ENCODE data around the gene S100P.

The S100P gene

DNA sequence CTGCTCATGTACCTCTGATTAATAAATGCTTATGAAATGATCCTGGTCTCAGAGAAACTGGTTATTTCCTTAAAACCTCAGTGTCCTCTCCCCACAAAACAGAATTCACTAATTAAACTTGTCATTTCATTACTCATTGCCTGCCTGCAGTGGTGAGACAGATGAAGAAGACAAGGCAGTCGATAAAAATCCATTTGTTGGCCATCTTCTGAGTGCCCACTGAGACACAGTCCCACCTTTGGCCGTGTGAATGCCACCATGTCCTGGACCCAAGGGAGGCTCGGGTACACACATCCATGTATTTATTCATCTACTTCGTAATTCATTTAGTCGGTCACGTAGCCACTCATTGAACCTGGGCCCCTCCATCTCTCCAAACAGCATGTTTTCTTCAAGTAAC lies 3.5 kb downstream of the S100P start:
- no peak for DNase-seq (ENCODE audit: low read depth)

- no peak for DNase-seq (ENCODE audit: low read depth)
These were observed 5.7 kb downstream of the S100P start for GRCh38 chr4:6699388-6699787.

DNA sequence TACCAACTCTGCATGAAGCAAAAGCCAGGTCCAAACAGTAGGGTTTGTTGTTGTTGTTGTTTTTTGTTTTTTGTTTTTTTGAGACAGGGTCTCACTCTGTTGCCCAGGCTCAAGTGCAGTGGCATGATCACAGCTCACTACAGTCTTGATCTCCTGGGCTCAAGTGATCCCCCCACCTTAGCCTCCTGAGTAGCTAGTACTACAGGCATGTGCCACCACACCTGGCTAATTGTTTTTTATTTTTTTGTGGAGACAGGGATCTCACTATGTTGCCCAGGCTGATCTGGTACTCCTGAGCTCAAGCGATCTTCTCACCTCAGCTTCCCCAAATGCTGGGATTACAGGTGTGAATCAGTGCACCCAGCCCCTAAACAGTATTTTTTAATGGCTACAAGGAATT lies 6.2 kb downstream of the S100P start:
- DNase-seq (ENCODE audit: low read depth), result no peak

DNA sequence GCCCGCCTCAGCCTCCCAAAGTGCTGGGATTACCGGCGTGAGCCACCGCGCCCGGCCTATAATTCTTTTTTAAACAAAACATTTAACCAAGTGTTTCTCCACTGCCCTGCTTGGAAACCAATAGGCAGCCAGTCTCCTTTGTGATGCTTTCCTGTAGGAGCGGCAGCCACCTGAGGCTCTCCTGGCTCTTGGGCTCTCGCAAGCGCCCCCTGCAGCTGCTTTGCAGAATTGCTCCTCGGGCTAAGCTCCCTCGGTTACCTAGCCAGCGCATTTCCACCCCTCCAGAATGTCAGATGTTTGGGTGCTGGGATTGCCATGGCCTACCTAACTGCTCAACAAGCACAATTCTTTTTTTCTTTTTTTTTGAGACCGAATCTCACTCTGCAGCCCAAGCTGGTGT lies 7.7 kb downstream of the S100P start:
- DNase-seq (ENCODE audit: low read depth), result no peak

DNA sequence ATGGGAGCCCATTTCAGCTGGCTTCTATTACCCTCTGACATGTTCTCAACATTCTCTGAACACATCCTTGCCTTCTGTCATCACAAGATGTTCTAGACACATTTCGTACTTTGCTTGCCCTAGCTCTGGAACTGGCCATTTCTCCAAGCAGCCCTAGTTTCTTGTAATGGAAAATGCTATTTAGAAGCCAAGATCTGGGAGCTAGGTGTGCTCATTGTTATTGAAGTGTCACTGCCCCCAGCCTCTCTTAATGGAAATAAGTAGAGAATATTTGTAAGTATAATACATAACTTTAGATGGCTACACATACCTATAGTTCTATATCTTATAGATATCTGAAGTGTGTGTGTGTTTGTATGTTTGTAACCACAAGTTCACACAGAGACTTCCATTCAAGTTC lies 9.1 kb downstream of the S100P start:
- no peak for DNase-seq (ENCODE audit: low read depth)

DNA sequence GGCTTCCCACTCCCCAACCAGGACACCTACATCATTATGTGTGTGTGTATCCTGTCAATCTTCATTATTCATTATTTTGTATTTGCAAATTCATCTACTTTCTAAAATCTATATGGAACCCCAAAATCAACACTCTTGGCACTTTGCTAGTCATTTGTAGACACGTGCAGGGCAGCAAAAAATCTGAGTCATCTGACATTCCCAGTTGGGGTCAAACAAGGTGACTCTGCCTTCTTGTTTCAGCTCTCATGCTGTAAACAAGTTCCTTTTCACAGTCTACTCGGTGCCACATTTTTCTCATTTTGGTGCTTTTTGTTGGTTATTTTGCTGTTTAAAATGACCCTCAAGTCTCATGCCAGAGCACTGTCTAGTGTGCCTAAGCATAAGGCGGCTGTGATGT lies 10.1 kb downstream of the S100P start:
- DNase-seq (ENCODE audit: low read depth), result no peak

GRCh38 chr4:6705646-6706045 lies 12.0 kb downstream of the S100P start:
- DNase-seq (ENCODE audit: low read depth), result no peak

GRCh38 chr4:6706173-6706572 lies 12.5 kb downstream of the S100P start:
- no peak for DNase-seq (ENCODE audit: low read depth)

DNA sequence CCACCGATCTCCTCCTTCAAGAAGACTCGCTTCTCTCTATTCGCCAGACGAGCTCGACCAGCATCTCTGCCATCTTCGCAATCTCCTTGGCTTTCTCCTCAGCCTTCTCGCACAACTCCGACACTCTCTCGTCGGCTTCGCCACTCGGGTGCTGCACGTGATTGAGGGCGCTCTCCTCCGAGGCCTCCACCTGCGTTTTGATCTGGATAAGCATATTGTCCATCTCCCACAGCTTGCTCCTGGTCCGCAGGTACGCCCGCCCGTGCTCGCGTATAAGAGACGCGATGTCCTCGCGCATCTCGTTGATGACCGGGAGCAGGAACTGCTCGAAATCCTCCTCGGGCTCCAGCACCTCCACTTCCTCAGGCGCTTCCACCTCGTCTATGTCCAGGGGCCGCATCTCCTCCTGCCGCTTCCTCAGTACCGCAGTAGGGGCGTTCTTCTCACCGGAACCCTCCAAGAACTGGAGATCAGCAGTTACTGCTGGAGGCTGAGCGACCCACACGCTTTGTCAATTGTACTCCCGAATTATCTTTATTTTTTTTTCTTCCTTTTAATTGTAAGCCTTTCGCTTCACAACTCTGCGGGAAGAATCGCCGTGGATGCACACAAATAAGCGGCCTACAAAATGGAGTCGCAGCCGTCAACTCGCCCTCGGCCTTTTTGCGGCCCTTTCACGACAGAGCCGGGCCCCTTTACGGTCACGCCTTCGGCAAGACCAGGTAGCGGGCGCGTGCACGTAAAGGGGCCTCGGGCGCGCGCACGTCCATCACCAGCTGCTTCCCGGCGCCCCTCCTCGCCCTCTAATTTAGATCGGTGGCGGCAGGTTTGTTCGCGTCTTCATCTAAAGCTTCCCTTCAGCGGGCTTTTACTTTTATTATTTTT lies 15.8 kb downstream of the S100P start, which contains the start of gene MRFAP1L1:
Gene MRFAP1L1 (minus strand): TSS at position 636 of the 885 bp plus-strand sequence. CDS start 236 bp downstream, at position 400.
- peak; percentile 95 for DNase-seq (ENCODE audit: low read depth)

GRCh38 chr4:6710282-6710681 lies 16.6 kb downstream of the S100P start:
- DNase-seq (ENCODE audit: low read depth), result no peak

DNA sequence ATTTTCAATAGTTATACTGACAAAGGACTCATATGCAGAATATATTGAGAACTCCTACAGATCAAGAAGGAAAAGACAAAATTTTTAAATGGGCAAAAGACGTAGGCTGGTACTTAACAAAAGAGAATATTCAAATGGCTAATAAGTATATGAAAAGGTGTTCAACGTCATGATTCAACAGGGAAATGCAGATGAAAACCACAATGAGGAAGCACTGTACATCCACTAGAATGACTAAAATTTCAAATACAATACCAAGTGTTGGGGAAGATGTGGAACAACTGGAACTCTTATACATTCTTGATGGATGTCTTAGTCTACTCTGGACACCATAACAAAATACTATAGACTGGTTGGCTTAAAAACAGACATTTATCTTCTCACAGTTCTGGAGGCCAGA lies 17.3 kb downstream of the S100P start:
- DNase-seq (ENCODE audit: low read depth), result no peak

- no peak for DNase-seq (ENCODE audit: low read depth)
These were observed 21.3 kb downstream of the S100P start for GRCh38 chr4:6714954-6715353.

DNA sequence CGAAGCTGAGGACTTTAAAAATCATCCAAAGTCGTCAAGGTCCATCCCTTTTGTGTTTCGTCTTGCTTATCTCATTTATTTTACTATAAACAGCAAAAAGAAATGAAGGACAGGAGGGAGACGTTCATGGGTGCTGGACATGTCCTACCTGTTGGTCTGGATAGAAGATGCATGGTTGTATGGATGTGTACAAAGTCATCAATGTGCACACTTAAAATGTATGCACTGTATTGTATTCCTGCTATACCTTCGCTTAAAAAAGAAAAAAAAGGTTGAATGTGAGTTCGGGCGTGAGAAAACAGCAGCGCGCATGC lies 22.0 kb downstream of the S100P start:
- no peak for DNase-seq (ENCODE audit: low read depth)

- DNase-seq (ENCODE audit: low read depth), result peak; percentile 84
These were observed 22.6 kb downstream of the S100P start, which contains the start of gene BLOC1S4 for GRCh38 chr4:6716018-6716911. Gene BLOC1S4, plus strand, starts transcription at chr4:6716174. Its CDS starts 36 bp downstream, at chr4:6716210.

GRCh38 chr4:6716958-6717655 lies 23.4 kb downstream of the S100P start:
- no peak for DNase-seq (ENCODE audit: low read depth)

DNA sequence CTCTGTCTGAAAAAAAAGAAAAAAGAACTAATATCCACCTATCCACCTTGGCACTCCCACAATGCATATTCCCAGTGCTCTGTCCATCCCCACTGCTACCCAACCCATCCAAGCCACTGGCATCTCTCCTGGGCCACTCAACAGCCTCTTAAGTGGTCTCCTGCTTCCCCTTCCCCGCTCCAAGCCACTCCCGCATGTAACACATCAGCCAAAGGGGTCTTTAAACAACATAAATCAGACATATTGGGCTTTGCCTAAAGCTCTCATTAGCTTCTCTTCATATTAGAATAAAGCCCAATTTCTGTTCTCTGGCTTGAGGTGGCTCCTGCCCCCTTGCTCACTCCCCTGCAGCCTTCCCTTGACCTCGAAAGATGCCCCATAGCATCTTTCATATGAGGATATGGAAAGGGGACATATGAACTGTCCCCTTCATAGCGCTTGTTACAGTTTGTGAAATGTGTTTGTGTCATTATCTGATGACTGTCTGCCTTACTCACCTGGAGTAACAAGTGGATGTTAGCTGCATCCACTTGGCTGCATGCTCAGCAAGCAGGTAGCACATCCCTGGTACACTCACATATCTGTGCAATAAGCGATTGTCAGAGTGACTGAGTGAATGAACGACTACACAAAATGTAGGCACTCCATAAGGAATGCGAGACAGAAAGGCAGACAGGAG lies 25.4 kb downstream of the S100P start:
- DNase-seq (ENCODE audit: low read depth), result no peak

DNA sequence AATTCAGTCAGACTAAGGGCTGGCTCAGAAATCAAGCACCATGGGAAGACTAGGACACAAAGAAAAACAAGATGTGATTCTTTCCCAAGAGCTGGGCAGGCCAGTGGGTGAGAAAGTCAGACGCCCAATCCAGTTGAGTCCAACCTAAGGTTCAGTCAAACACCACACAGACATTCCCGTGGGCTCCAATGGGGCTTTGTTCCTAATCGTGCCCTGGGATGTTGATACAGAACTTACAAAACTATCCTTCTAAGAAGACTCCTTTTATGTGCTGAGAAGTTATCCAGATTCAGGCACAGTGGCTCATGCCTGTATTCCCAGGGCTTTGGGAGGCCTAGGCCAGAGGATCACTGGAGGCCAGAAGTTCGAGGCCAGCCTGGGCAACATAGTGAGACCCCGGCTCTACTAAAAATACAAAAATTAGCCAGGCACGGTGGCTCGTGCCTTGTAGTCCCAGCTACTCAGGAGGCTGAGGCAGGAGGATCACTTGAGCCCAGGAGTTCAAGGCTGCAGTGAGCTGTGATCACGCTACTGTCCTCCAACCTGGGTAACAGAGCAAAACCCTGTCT lies 26.0 kb downstream of the S100P start:
- DNase-seq (ENCODE audit: low read depth), result no peak

DNA sequence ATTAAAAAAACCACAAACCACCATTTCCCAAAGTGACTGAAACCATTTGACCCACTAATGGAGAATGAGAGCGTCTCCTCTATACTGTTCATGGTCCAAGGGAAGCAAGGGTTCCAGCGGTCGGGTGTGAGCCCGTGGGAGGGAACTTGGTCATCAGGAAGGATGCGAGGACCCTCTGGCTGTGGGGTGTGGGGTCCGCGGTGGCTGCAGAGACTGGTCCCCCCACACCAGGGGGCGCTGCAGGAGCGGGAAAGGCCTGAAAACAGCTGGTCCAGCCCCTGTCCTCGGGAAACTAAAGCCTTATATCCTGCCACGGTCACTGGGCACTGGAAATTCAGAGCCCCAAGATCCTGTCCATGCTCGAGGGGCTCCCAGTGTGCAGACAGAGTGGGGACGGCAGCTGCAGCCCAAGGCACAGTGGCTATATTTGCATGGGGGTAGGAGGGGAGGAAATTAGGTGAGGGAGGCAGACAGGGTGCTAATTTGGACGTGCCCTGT lies 26.6 kb downstream of the S100P start:
- peak; percentile 71 for DNase-seq (ENCODE audit: low read depth)

GRCh38 chr4:6721121-6721520 lies 27.4 kb downstream of the S100P start:
- DNase-seq (ENCODE audit: low read depth), result no peak

DNA sequence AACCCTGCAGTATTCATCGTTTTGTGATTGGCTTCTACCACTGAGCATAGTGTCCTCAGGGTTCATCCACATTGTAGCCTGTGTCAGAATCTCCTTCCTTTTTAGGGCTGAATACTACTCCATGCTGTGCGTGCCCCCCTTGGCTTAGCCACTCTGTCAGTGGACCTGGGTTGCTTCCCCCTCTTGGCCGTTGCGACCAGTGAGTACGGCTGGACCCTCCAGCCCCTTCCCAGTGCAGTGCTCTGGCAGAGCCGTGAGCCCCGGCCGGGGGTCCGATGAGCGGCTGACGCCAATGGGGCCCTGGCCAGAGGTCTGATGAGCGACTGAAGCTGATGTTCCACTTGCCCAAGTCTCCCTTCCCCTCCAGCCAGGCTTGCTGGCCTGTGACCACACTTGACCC lies 29.2 kb downstream of the S100P start:
- no peak for DNase-seq (ENCODE audit: low read depth)

GRCh38 chr4:6723851-6724250 lies 30.2 kb downstream of the S100P start:
- DNase-seq (ENCODE audit: low read depth), result no peak
